SH-SY5Y (cell line): Measurements from ENCODE around the gene PNMT.

Source experiments
- GATA2 ChIP-seq: IDR thresholded peaks from 2 replicates; pipeline ENCODE4 v1.6.1; 2011; ENCODE audit warnings: mild to moderate bottlenecking, low read depth, low read length
- GATA3 ChIP-seq: IDR thresholded peaks from 2 replicates; pipeline ENCODE4 v1.6.1; 2011; ENCODE audit warnings: low read depth, mild to moderate bottlenecking, low read length, moderate library complexity

DNA sequence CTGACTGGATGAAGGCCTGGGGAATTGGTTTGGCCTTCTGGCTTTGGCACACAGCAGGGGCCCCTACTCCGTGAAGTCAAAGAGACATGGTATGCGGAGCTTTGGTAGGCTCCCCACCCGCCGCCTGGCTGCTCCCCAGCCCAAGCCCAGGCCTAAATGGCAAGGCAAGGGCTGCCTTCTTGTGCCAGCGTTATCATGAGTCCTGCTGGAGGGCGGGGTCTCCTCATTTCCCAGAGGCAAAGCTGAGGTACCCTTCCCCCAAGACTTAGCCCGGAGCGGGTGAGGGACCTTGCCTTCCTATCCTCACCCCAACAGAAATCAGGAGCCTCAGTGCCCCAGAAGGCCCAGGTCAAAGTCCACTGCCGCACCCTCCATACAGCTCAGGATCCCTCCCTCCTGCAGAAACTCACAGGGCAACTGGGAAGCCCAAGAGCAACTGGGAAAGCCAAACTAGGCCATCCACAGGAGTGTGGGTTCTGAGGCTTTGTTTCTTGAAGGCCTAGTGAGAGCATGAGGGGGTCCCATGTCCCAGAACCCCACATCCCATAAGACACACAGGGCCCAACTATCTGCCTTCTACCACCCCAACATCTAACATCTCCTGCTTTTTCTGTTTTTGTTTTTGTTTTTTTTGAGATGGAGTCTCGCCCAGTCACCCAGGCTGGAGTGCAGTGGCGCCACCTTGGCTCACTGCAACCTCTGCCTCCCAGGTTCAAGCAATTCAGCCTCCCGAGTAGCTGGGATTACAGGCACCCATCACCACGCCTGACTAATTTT, 10.3 kb downstream of the PNMT start:
- no peak for TF ChIP-seq GATA3
- no peak for TF ChIP-seq GATA2
